Panc1 (cell line): ENCODE measurements around the gene IGFBP1. TPM values are rescaled to one million over a fixed set of nuclear protein-coding genes. Genes with fewer than 3 reads are reported as not detected.

Source experiments
- ATAC-seq: fragments of 200-7000 bp; cut with Tn5 transposase; 2 replicates; pipeline ENCODE4 v1.9.1; 2020; ENCODE audit warnings: mild to moderate bottlenecking, moderate library complexity
- BruUV-seq: library from RNA; stranded (reverse); fragments of 400-500 nt; replicated peaks from 2 replicates; lab custom pipeline; 2021; lab: Mats Ljungman, UMichigan
- CTCF ChIA-PET: fragments of 300-600 bp; sonication (Branson Sonifier 250); formaldehyde crosslinking; loops from one replicate; lab custom pipeline; 2022; ENCODE audit warnings: antibody characterized with exemption; lab: Charles Lee
- POLR2A ChIA-PET: fragments of 300-600 bp; sonication (Branson Sonifier 250); formaldehyde crosslinking; loops from one replicate; lab custom pipeline; 2022; ENCODE audit warnings: antibody characterized with exemption; lab: Charles Lee
- DNase-seq: peaks from one replicate; pipeline ENCODE4 v3.0.0-alpha.2; 2010; ENCODE audit warnings: low read depth, low spot score
- H3K27ac ChIP-seq: 2 replicates; pipeline ENCODE4 v1.5.1; 2011; ENCODE audit warnings: mild to moderate bottlenecking, low read length, inconsistent platforms
- H3K27me3 ChIP-seq: fragments of 200-500 bp; sonication (Bioruptor generic); 2 replicates; pipeline ENCODE4 v1.6.0; 2014; ENCODE audit warnings: low read length, inconsistent platforms; ENCODE audit not compliant: control insufficient read depth, insufficient read depth
- H3K36me3 ChIP-seq: fragments of 200-500 bp; sonication (Bioruptor generic); 2 replicates; pipeline ENCODE4 v1.5.1; 2014; ENCODE audit warnings: inconsistent platforms, mild to moderate bottlenecking, low read length, moderate library complexity; ENCODE audit not compliant: control insufficient read depth, insufficient read depth
- H3K4me1 ChIP-seq: 2 replicates; pipeline ENCODE4 v1.5.1; 2011; ENCODE audit warnings: inconsistent platforms, mild to moderate bottlenecking, low read length, moderate library complexity; ENCODE audit not compliant: control insufficient read depth, insufficient read depth
- H3K4me3 ChIP-seq, 2 experiments: 2 replicates each; pipeline ENCODE4 v1.5.1; 2011 to 2012; ENCODE audit warnings: low read depth in 2 of 2, low read length in 2 of 2, mild to moderate bottlenecking in 2 of 2, inconsistent platforms in 1 of 2, moderate library complexity in 1 of 2
- H3K9me3 ChIP-seq: fragments of 200-500 bp; sonication (Bioruptor generic); 2 replicates; pipeline ENCODE4 v1.5.1; 2014; ENCODE audit warnings: low read depth, mild to moderate bottlenecking, inconsistent platforms, low read length, moderate library complexity; ENCODE audit not compliant: control insufficient read depth, insufficient read depth
- POLR2AphosphoS5 ChIP-seq: IDR thresholded peaks from 2 replicates; pipeline ENCODE4 v1.6.1; 2012; ENCODE audit warnings: mild to moderate bottlenecking, low read depth, low read length, moderate library complexity
- REST ChIP-seq, 2 experiments: IDR thresholded peaks; 2 replicates each; pipeline ENCODE4 v1.6.1; 2011 to 2012; ENCODE audit warnings: low read depth in 2 of 2, control low read depth in 1 of 2, low read length in 1 of 2, mild to moderate bottlenecking in 1 of 2, moderate library complexity in 1 of 2; ENCODE audit not compliant: insufficient read depth in 1 of 2
- SIN3A ChIP-seq: IDR thresholded peaks from 2 replicates; pipeline ENCODE4 v1.6.1; 2012; ENCODE audit warnings: low read depth, mild to moderate bottlenecking, low read length, moderate library complexity, borderline replicate concordance; ENCODE audit not compliant: insufficient read depth
- TCF7L2 ChIP-seq: IDR thresholded peaks from 2 replicates; pipeline ENCODE4 v1.6.1; 2011; ENCODE audit warnings: mild to moderate bottlenecking, low read depth, low read length, inconsistent platforms
- in situ Hi-C: cut with HindIII; loops from 2 replicates; pipeline ENCODE4 v1.10.0; 2016; ENCODE audit warnings: low sequenced_read_pairs, low pct_unique_long_range_greater_than_20kb
- intact Hi-C: fragments of 100-400 bp; cut with micrococcal nuclease; formaldehyde crosslinking; loops from one replicate; pipeline ENCODE4 v1.10.0; 2022; ENCODE audit not compliant: unreplicated experiment
- total RNA-seq: library from RNA; stranded (reverse); gene quantifications from one replicate; pipeline ENCODE4 v1.2.1, GENCODE V29; 2021; ENCODE audit not compliant: unreplicated experiment
- TF ChIP-seq, protein P1 (sequence below): fragments of 450-650 bp; IDR thresholded peaks from 2 replicates; pipeline ENCODE4 v1.5.1; 2017; ENCODE audit warnings: mild to moderate bottlenecking

Gene IGFBP1
- total RNA-seq, 1 experiment from 2014 or later = 0.33 TPM

- ATAC-seq (no peak), DNase-seq (no peak)
- no peak overlapping the region for H3K27ac ChIP-seq
- H3K9me3 ChIP-seq = no peaks in the 10 kb centered on the region
- ChIA-PET CTCF (no interaction called here), POLR2A (no interaction called here)
- H3K4me1 ChIP-seq = no peaks in the 10 kb centered on the region
- in situ Hi-C loops (no loop called here), intact Hi-C loops (no loop called here)
- H3K4me3 ChIP-seq = no peak overlapping the region
- no TSS peak for BruUV-seq
- TF ChIP-seq, protein P1, sequence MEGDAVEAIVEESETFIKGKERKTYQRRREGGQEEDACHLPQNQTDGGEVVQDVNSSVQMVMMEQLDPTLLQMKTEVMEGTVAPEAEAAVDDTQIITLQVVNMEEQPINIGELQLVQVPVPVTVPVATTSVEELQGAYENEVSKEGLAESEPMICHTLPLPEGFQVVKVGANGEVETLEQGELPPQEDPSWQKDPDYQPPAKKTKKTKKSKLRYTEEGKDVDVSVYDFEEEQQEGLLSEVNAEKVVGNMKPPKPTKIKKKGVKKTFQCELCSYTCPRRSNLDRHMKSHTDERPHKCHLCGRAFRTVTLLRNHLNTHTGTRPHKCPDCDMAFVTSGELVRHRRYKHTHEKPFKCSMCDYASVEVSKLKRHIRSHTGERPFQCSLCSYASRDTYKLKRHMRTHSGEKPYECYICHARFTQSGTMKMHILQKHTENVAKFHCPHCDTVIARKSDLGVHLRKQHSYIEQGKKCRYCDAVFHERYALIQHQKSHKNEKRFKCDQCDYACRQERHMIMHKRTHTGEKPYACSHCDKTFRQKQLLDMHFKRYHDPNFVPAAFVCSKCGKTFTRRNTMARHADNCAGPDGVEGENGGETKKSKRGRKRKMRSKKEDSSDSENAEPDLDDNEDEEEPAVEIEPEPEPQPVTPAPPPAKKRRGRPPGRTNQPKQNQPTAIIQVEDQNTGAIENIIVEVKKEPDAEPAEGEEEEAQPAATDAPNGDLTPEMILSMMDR = no peak
- TF ChIP-seq TCF7L2 (no peak), REST (IDR thresholded peaks at IDR 0.05; ENCODE audit: insufficient read depth in 1 of 2, low read depth in 2 of 2, low read length in 1 of 2) (no peak), SIN3A (no peak), POLR2AphosphoS5 (no peak)
- H3K36me3 ChIP-seq = no peaks in the 10 kb centered on the region
- H3K27me3 ChIP-seq = peaks cover 5% of the 10 kb centered on the region; the same call in 1 of the 2 replicates
These were observed 7.8 kb upstream of the IGFBP1 start for GRCh38 chr7:45880433-45880860.

- POLR2A ChIA-PET = interaction anchor here (0.7 kb wide), 1 partner anchor 257 kb away, joined by 4 read pairs; no protein-coding TSS in a partner anchor
- no peak overlapping the region for H3K27ac ChIP-seq
- in situ Hi-C loops = no loop called here
- H3K36me3 ChIP-seq = no peaks in the 10 kb centered on the region
- intact Hi-C loops = no loop called here
- no TSS peak for BruUV-seq
- no peaks in the 10 kb centered on the region for H3K4me1 ChIP-seq
- no peaks in the 10 kb centered on the region for H3K9me3 ChIP-seq
- H3K27me3 ChIP-seq = peaks cover 5% of the 10 kb centered on the region; the same call in 1 of the 2 replicates
- no peak for TF ChIP-seq SIN3A
- TF ChIP-seq POLR2AphosphoS5 = no peak
- TF ChIP-seq TCF7L2 = no peak
- TF ChIP-seq, protein P1 = no peak
- TF ChIP-seq REST (IDR thresholded peaks at IDR 0.05; ENCODE audit: insufficient read depth in 1 of 2, low read depth in 2 of 2, low read length in 1 of 2) = no peak
- CTCF ChIA-PET = no interaction called here
- ATAC-seq = no peak
- no peak overlapping the region for H3K4me3 ChIP-seq
- no peak for DNase-seq
These were observed 7.0 kb upstream of the IGFBP1 start for GRCh38 chr7:45881280-45881758.
